Measurements from ENCODE around the gene C14orf180.

GRCh38 chr14:104547310-104547997, 32.1 kb upstream of the C14orf180 start:
- TF ChIP-seq POLR2A (IDR thresholded peaks at IDR 0.05; ENCODE audit: low read depth, low read length) (no peak), SPI1 (IDR thresholded peaks at IDR 0.05; ENCODE audit: low read depth, low read length) (no peak), POU2F2 (IDR thresholded peaks at IDR 0.05; ENCODE audit: low read depth, low read length) (no peak), POLR2AphosphoS5 (IDR thresholded peaks at IDR 0.05; ENCODE audit: low read depth, low read length) (no peak)
